HCT116 (cell line): ENCODE data around the gene EEF1E1. TPM values are rescaled to one million over a fixed set of nuclear protein-coding genes. Genes with fewer than 3 reads are reported as not detected.

Experiments
- ATAC-seq: fragments of 200-7000 bp; cut with Tn5 transposase; 2 replicates; pipeline ENCODE4 v1.9.1; 2020; ENCODE audit warnings: mild to moderate bottlenecking, moderate library complexity
- BruUV-seq: library from RNA; stranded (reverse); fragments of 400-500 nt; replicated peaks from 2 replicates; lab custom pipeline; 2021; lab: Mats Ljungman, UMichigan
- CTCF ChIA-PET: fragments of 300-600 bp; sonication (Branson Sonifier 250); formaldehyde crosslinking; loops from one replicate; lab custom pipeline; 2021; ENCODE audit warnings: antibody characterized with exemption; lab: Charles Lee
- POLR2A ChIA-PET: fragments of 300-600, 350-600 bp; sonication (Branson Sonifier 250); formaldehyde crosslinking; loops from one replicate; lab custom pipeline; 2021; ENCODE audit warnings: antibody characterized with exemption; lab: Charles Lee
- RAD21 ChIA-PET, 2 experiments: fragments of 300-600 bp; sonication (Branson Sonifier 250); formaldehyde crosslinking; loops; one replicate each; lab custom pipeline; 2023; ENCODE audit warnings: low total read pairs in 2 of 2; ENCODE audit not compliant: uncharacterized antibody in 2 of 2, unreplicated experiment in 2 of 2, low non-redundant PET in 1 of 2; lab: Charles Lee
- DNase-seq: peaks from one replicate; pipeline ENCODE4 v3.0.0-alpha.2; 2010; ENCODE audit warnings: low read depth, low spot score
- H2AFZ ChIP-seq: fragments of 200-600 bp; shearing (Covaris generic), sonication (generic); 2 replicates; pipeline ENCODE4 v1.6.1; 2017; ENCODE audit warnings: low read depth, mixed run types, mixed read lengths, antibody characterized with exemption, low read length; ENCODE audit not compliant: poor library complexity, severe bottlenecking
- H3K27ac ChIP-seq: 2 replicates; pipeline ENCODE4 v1.5.1; 2012; ENCODE audit warnings: low read depth, low read length
- H3K27me3 ChIP-seq: fragments of 200-600 bp; sonication (generic); 2 replicates; pipeline ENCODE4 v1.6.1; 2016; ENCODE audit warnings: mixed run types, low read length, mixed read lengths; ENCODE audit not compliant: insufficient read depth
- H3K36me3 ChIP-seq, 2 experiments: fragments of 200-500 bp in 1 of 2; fragments of 200-600 bp in 1 of 2; sonication (Bioruptor generic) in 1 of 2; sonication (generic) in 1 of 2; 2 replicates each; pipeline versions ENCODE4 v1.5.1 to v1.6.1; 2014 to 2016; ENCODE audit warnings: low read length in 2 of 2, inconsistent platforms in 1 of 2, mixed read lengths in 1 of 2, mixed run types in 1 of 2; ENCODE audit not compliant: insufficient read depth in 2 of 2, control insufficient read depth in 1 of 2
- H3K4me1 ChIP-seq, 2 experiments: fragments of 200-600 bp in 1 of 2; sonication (generic) in 1 of 2; 2 replicates each; pipeline versions ENCODE4 v1.5.1 to v1.6.1; 2012 to 2017; ENCODE audit warnings: low read length in 2 of 2, inconsistent platforms in 1 of 2, mild to moderate bottlenecking in 1 of 2, mixed read lengths in 1 of 2, mixed run types in 1 of 2, moderate library complexity in 1 of 2; ENCODE audit not compliant: insufficient read depth in 2 of 2, control insufficient read depth in 1 of 2
- H3K4me2 ChIP-seq: fragments of 200-600 bp; sonication (generic); 2 replicates; pipeline ENCODE4 v1.6.1; 2017; ENCODE audit warnings: mixed run types, low read length, mixed read lengths
- H3K4me3 ChIP-seq, 2 experiments: fragments of 200-600 bp in 1 of 2; sonication (generic) in 1 of 2; replicated peaks in 1 of 2; 2 replicates each; pipeline ENCODE4 v1.5.1; 2011 to 2016; ENCODE audit warnings: low read length in 2 of 2, control low read depth in 1 of 2, low read depth in 1 of 2, mild to moderate bottlenecking in 1 of 2, mixed read lengths in 1 of 2, mixed run types in 1 of 2
- H3K79me2 ChIP-seq: fragments of 200-600 bp; sonication (generic); 2 replicates; pipeline ENCODE4 v1.6.1; 2017; ENCODE audit warnings: mild to moderate bottlenecking, mixed run types, low read length, moderate library complexity, mixed read lengths; ENCODE audit not compliant: insufficient read depth
- H3K9ac ChIP-seq: fragments of 200-600 bp; sonication (generic); 2 replicates; pipeline ENCODE4 v1.6.1; 2016; ENCODE audit warnings: low read length, mixed read lengths
- H3K9me2 ChIP-seq: fragments of 200-600 bp; sonication (generic), shearing (Covaris generic); 2 replicates; pipeline ENCODE4 v1.6.1; 2017; ENCODE audit warnings: mixed run types, mild to moderate bottlenecking, moderate library complexity; ENCODE audit not compliant: insufficient read depth
- H3K9me3 ChIP-seq, 2 experiments: fragments of 200-500 bp in 1 of 2; fragments of 200-600 bp in 1 of 2; sonication (Bioruptor generic) in 1 of 2; sonication (generic) in 1 of 2; 2 replicates each; pipeline ENCODE4 v1.6.1; 2014 to 2017; ENCODE audit warnings: low read length in 2 of 2, mixed read lengths in 2 of 2, inconsistent platforms in 1 of 2, low read depth in 1 of 2, mild to moderate bottlenecking in 1 of 2, mixed run types in 1 of 2, moderate library complexity in 1 of 2; ENCODE audit not compliant: control insufficient read depth in 1 of 2, insufficient read depth in 1 of 2
- H4K20me1 ChIP-seq: fragments of 200-600 bp; sonication (generic), shearing (Covaris generic); 2 replicates; pipeline ENCODE4 v1.6.1; 2017; ENCODE audit warnings: mixed run types, mild to moderate bottlenecking, moderate library complexity; ENCODE audit not compliant: insufficient read depth
- ELF1 ChIP-seq: IDR thresholded peaks from 2 replicates; pipeline ENCODE4 v1.6.1; 2012; ENCODE audit warnings: low read depth, borderline replicate concordance
- EZH2phosphoT487 ChIP-seq: fragments of 200-600 bp; IDR thresholded peaks from 2 replicates; pipeline ENCODE4 v1.6.1; 2018; ENCODE audit warnings: antibody characterized with exemption, borderline replicate concordance
- FOSL1 ChIP-seq: IDR thresholded peaks from 2 replicates; pipeline ENCODE4 v1.6.1; 2012; ENCODE audit warnings: low read depth
- JUND ChIP-seq: IDR thresholded peaks from 2 replicates; pipeline ENCODE4 v1.6.1; 2012
- SIN3A ChIP-seq: IDR thresholded peaks from 2 replicates; pipeline ENCODE4 v1.6.1; 2012; ENCODE audit warnings: low read depth
- SP1 ChIP-seq: IDR thresholded peaks from 2 replicates; pipeline ENCODE4 v1.6.1; 2012; ENCODE audit warnings: low read depth
- YY1 ChIP-seq: IDR thresholded peaks from 2 replicates; pipeline ENCODE4 v1.6.1; 2011; ENCODE audit warnings: low read length, low read depth, moderate library complexity, mild to moderate bottlenecking; ENCODE audit not compliant: insufficient replicate concordance; ENCODE audit errors: extremely low read depth
- ZFX ChIP-seq: fragments of 450-650 bp; IDR thresholded peaks from 2 replicates; pipeline ENCODE4 v1.6.1; 2017
- intact Hi-C: fragments of 100-400 bp; cut with micrococcal nuclease; formaldehyde crosslinking; loops from 2 replicates; pipeline ENCODE4 v1.10.0; 2022
- total RNA-seq: library from RNA; stranded (reverse); gene quantifications from one replicate; pipeline ENCODE4 v1.2.1, GENCODE V29; 2021; ENCODE audit not compliant: unreplicated experiment
- TF ChIP-seq, protein P1 (sequence below): IDR thresholded peaks from 2 replicates; pipeline ENCODE4 v1.6.1; 2012
- TF ChIP-seq, protein P2 (sequence below): IDR thresholded peaks from 2 replicates; pipeline ENCODE4 v1.6.1; 2012

The EEF1E1 gene
- total RNA-seq, 1 experiment from 2014 or later, result 69.7 TPM

DNA sequence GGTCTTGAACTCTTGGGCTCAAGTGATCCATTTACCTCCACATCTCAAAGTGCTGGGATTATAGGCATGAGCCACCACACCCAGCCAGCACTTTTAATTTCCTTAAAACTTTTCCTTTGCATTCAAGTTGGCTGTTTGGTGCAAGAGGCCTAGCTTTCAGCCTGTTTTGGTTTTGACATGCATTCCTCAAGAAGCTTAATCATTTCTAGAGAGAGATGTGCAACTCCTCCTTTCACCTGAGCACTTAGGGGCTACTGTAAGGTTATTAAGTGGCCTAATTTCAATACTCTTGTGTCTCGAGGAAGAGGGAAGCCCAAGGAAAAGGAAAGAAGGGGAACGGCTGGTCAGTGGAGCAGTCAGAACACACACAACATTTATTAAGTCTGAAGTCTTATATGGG is 24.4 kb downstream of the EEF1E1 start:
- RAD21 ChIA-PET, result no interaction called here

GRCh38 chr6:8075704-8076103 is 26.6 kb downstream of the EEF1E1 start:
- BruUV-seq, result no TSS peak
- Histone ChIP-seq H3K9me3 (no peaks in the 10 kb centered on the region), H3K9ac (no peak overlapping the region), H2AFZ (no peak overlapping the region), H3K27ac (no peak overlapping the region), H3K4me3 (no peak overlapping the region), H3K79me2 (peaks cover 20% of the 10 kb centered on the region), H3K27me3 (no peaks in the 10 kb centered on the region), H4K20me1 (no peaks in the 10 kb centered on the region), H3K4me1 (peaks cover 2 to 8% of the 10 kb centered on the region in 2 experiments; a peak in 1 of 4 replicates), H3K36me3 (no peaks in the 10 kb centered on the region; a peak in 1 of 4 replicates), H3K4me2 (no peak overlapping the region), H3K9me2 (no peaks in the 10 kb centered on the region)
- ATAC-seq (no peak), DNase-seq (no peak)
- TF ChIP-seq SIN3A (no peak), YY1 (no peak), JUND (no peak), FOSL1 (no peak), EZH2phosphoT487 (no peak), ELF1 (no peak), SP1 (no peak)
- TF ChIP-seq, protein P1, sequence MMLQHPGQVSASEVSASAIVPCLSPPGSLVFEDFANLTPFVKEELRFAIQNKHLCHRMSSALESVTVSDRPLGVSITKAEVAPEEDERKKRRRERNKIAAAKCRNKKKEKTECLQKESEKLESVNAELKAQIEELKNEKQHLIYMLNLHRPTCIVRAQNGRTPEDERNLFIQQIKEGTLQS, result no peak
- TF ChIP-seq, protein P2, sequence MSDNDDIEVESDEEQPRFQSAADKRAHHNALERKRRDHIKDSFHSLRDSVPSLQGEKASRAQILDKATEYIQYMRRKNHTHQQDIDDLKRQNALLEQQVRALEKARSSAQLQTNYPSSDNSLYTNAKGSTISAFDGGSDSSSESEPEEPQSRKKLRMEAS, result no peak
- RAD21 ChIA-PET, result no interaction called here
- CTCF ChIA-PET, result no interaction called here
- POLR2A ChIA-PET, result no interaction called here
- intact Hi-C loops, result no loop called here

More for the DNA sequence above, 24.4 kb downstream of the EEF1E1 start:
- no peak overlapping the region for H3K27ac ChIP-seq
- H3K79me2 ChIP-seq, result peaks cover 41% of the 10 kb centered on the region
- peaks cover 4% of the 10 kb centered on the region; the same call in 1 of the 2 replicates for H4K20me1 ChIP-seq
- intact Hi-C loops, result no loop called here
- no TSS peak for BruUV-seq
- H3K36me3 ChIP-seq, result peaks cover 0 to 3% of the 10 kb centered on the region in 2 experiments; a peak in 2 of 4 replicates
- DNase-seq, result no peak
- no peaks in the 10 kb centered on the region for H3K27me3 ChIP-seq
- no peaks in the 10 kb centered on the region for H3K9me3 ChIP-seq
- H3K4me2 ChIP-seq, result no peak overlapping the region
- TF ChIP-seq ZFX, result no peak
- TF ChIP-seq, all 23 proteins: peak for 0
- no peak overlapping the region for H2AFZ ChIP-seq
- no peak overlapping the region for H3K4me3 ChIP-seq
- POLR2A ChIA-PET, result no interaction called here
- CTCF ChIA-PET, result no interaction called here
- no peaks in the 10 kb centered on the region for H3K9me2 ChIP-seq
- ATAC-seq, result no peak
- peaks cover 16 to 21% of the 10 kb centered on the region in 2 experiments for H3K4me1 ChIP-seq
- H3K9ac ChIP-seq, result no peak overlapping the region
